ENCODE data around the gene EMC10.

DNA sequence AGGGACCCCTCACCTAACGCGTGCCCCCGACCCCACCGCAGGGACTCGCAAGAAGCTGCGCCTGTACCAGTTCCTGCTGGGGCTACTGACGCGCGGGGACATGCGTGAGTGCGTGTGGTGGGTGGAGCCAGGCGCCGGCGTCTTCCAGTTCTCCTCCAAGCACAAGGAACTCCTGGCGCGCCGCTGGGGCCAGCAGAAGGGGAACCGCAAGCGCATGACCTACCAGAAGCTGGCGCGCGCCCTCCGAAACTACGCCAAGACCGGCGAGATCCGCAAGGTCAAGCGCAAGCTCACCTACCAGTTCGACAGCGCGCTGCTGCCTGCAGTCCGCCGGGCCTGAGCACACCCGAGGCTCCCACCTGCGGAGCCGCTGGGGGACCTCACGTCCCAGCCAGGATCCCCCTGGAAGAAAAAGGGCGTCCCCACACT lies 48.3 kb upstream of the EMC10 start:
- TF ChIP-seq, protein P1, sequence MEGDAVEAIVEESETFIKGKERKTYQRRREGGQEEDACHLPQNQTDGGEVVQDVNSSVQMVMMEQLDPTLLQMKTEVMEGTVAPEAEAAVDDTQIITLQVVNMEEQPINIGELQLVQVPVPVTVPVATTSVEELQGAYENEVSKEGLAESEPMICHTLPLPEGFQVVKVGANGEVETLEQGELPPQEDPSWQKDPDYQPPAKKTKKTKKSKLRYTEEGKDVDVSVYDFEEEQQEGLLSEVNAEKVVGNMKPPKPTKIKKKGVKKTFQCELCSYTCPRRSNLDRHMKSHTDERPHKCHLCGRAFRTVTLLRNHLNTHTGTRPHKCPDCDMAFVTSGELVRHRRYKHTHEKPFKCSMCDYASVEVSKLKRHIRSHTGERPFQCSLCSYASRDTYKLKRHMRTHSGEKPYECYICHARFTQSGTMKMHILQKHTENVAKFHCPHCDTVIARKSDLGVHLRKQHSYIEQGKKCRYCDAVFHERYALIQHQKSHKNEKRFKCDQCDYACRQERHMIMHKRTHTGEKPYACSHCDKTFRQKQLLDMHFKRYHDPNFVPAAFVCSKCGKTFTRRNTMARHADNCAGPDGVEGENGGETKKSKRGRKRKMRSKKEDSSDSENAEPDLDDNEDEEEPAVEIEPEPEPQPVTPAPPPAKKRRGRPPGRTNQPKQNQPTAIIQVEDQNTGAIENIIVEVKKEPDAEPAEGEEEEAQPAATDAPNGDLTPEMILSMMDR (conservative IDR thresholded peaks at IDR 0.05; ENCODE audit: low read depth, low read length), result no peak
- TF ChIP-seq RCOR1 (IDR thresholded peaks at IDR 0.05; ENCODE audit: insufficient replicate concordance, low read length) (no peak), FOS (IDR thresholded peaks at IDR 0.05; ENCODE audit: low read depth, low read length) (no peak), POLR2A (IDR thresholded peaks at IDR 0.05; ENCODE audit: low read depth, low read length) (no peak), BHLHE40 (IDR thresholded peaks at IDR 0.05; ENCODE audit: low read depth, low read length) (no peak), SMC3 (IDR thresholded peaks at IDR 0.05; ENCODE audit: low read depth, low read length) (no peak), MAFK (IDR thresholded peaks at IDR 0.05; ENCODE audit: low read depth, low read length) (no peak)
- TF ChIP-seq, protein P2, sequence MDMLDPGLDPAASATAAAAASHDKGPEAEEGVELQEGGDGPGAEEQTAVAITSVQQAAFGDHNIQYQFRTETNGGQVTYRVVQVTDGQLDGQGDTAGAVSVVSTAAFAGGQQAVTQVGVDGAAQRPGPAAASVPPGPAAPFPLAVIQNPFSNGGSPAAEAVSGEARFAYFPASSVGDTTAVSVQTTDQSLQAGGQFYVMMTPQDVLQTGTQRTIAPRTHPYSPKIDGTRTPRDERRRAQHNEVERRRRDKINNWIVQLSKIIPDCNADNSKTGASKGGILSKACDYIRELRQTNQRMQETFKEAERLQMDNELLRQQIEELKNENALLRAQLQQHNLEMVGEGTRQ (IDR thresholded peaks at IDR 0.05; ENCODE audit: low read depth, low read length), result no peak

All from IMR-90 (cell line).